OCI-LY3 (cell line): ENCODE results near the gene TRIM4.

ENCODE experiments used
- H2AFZ ChIP-seq: fragments of 200-600, 300-600 bp; shearing (Covaris generic); 2 replicates; pipeline ENCODE4 v1.6.0; 2014; ENCODE audit warnings: antibody characterized with exemption, low read depth, low read length
- H3K27ac ChIP-seq: fragments of 200-600, 300-600 bp; sonication (generic); 2 replicates; pipeline ENCODE4 v1.5.1; 2014; ENCODE audit warnings: mild to moderate bottlenecking, low read length, moderate library complexity, mixed read lengths
- H3K27me3 ChIP-seq: fragments of 200-600, 300-600 bp; sonication (generic); 2 replicates; pipeline ENCODE4 v1.6.1; 2014; ENCODE audit warnings: low read depth, low read length, mixed read lengths
- H3K36me3 ChIP-seq: fragments of 200-600, 300-600 bp; sonication (generic); replicated peaks from 2 replicates; pipeline ENCODE3; 2014; ENCODE audit warnings: low read depth, low read length, mixed read lengths
- H3K4me1 ChIP-seq: fragments of 300-600, 200-600 bp; sonication (generic); 2 replicates; pipeline ENCODE4 v1.6.1; 2014; ENCODE audit warnings: low read length, mixed read lengths
- H3K4me2 ChIP-seq: fragments of 200-600, 300-600 bp; sonication (generic); 2 replicates; pipeline ENCODE4 v1.6.1; 2014; ENCODE audit warnings: low read length, mixed read lengths
- H3K4me3 ChIP-seq: fragments of 300-600, 200-600 bp; sonication (generic); 2 replicates; pipeline ENCODE4 v1.5.1; 2014; ENCODE audit warnings: antibody characterized with exemption, mild to moderate bottlenecking, low read length, moderate library complexity
- H3K79me2 ChIP-seq: fragments of 300-600, 200-600 bp; shearing (Covaris generic); 2 replicates; pipeline ENCODE4 v1.6.1; 2014; ENCODE audit warnings: mild to moderate bottlenecking, low read length, mixed read lengths
- H3K9ac ChIP-seq: fragments of 300-600, 200-600 bp; shearing (Covaris generic); 2 replicates; pipeline ENCODE4 v1.6.0; 2014; ENCODE audit warnings: mild to moderate bottlenecking, low read length, moderate library complexity
- H3K9me3 ChIP-seq: fragments of 200-600, 300-600 bp; shearing (Covaris generic); 2 replicates; pipeline ENCODE4 v1.6.1; 2014; ENCODE audit warnings: low read length, mixed read lengths; ENCODE audit not compliant: insufficient read depth
- H4K20me1 ChIP-seq: fragments of 200-600, 300-600 bp; sonication (generic); 2 replicates; pipeline ENCODE4 v1.6.1; 2016; ENCODE audit warnings: low read length, mixed read lengths; ENCODE audit not compliant: insufficient read depth
- CTCF ChIP-seq: fragments of 200-600, 300-600 bp; sonication (generic); IDR thresholded peaks from 2 replicates; pipeline ENCODE4 v1.5.1; 2014; ENCODE audit warnings: antibody characterized with exemption, low read length, low read depth
- EZH2phosphoT487 ChIP-seq: fragments of 200-600 bp; shearing (Covaris generic); IDR thresholded peaks from 2 replicates; pipeline ENCODE4 v1.6.1; 2018; ENCODE audit warnings: antibody characterized with exemption, mixed run types, low read depth

TRIM4 gene

GRCh38 chr7:99930376-99930775, 11.0 kb upstream of the TRIM4 start:
- TF ChIP-seq CTCF = no peak
- no peak for TF ChIP-seq EZH2phosphoT487
- Histone ChIP-seq H3K4me3 (no peak overlapping the region), H3K4me2 (no peak overlapping the region), H3K4me1 (peaks cover 12% of the 10 kb centered on the region), H3K79me2 (no peaks in the 10 kb centered on the region), H2AFZ (no peak overlapping the region; the same call in 1 of the 2 replicates), H3K9ac (no peak overlapping the region), H4K20me1 (no peaks in the 10 kb centered on the region), H3K27ac (no peak overlapping the region), H3K9me3 (no peaks in the 10 kb centered on the region), H3K36me3 (no peaks in the 10 kb centered on the region), H3K27me3 (peaks cover 36% of the 10 kb centered on the region)

- Histone ChIP-seq H3K36me3 (no peaks in the 10 kb centered on the region), H3K4me3 (peak overlapping the region; percentile 81), H3K27me3 (peaks cover 35% of the 10 kb centered on the region), H3K4me2 (peak overlapping the region; percentile 94), H3K27ac (no peak overlapping the region), H4K20me1 (no peaks in the 10 kb centered on the region), H3K9ac (no peak overlapping the region), H3K9me3 (no peaks in the 10 kb centered on the region), H3K79me2 (no peaks in the 10 kb centered on the region), H3K4me1 (peaks cover 12% of the 10 kb centered on the region), H2AFZ (peak overlapping the region; percentile 95)
- TF ChIP-seq EZH2phosphoT487 (no peak), CTCF (no peak)
These were observed 10.4 kb upstream of the TRIM4 start for GRCh38 chr7:99929730-99930053.

- Histone ChIP-seq H3K27ac (no peak within 1 kb of the TSS), H2AFZ (peak within 1 kb of the TSS; percentile 95), H3K36me3 (no peaks in the 10 kb centered on the region), H3K9ac (peak within 1 kb of the TSS; percentile 33), H4K20me1 (no peaks in the 10 kb centered on the region), H3K79me2 (no peaks in the 10 kb centered on the region), H3K4me1 (peaks cover 12% of the 10 kb centered on the region), H3K27me3 (peaks cover 32% of the 10 kb centered on the region), H3K4me2 (peak within 1 kb of the TSS; percentile 94), H3K9me3 (no peaks in the 10 kb centered on the region), H3K4me3 (peak within 1 kb of the TSS; percentile 81)
- TF ChIP-seq EZH2phosphoT487 = no peak
- peak; percentile 43 for TF ChIP-seq CTCF
These were observed 9.8 kb upstream of the TRIM4 start, which contains the start of gene GJC3 for GRCh38 chr7:99928994-99929729. GJC3 (minus strand) TSS chr7:99929620; CDS start chr7:99929620, 0 bp downstream.

- Histone ChIP-seq H3K4me3 (peak overlapping the region; percentile 81), H3K9ac (no peak overlapping the region), H3K27me3 (peaks cover 32% of the 10 kb centered on the region), H3K4me2 (peak overlapping the region; percentile 94; the same call in 1 of the 2 replicates), H2AFZ (peak overlapping the region; percentile 95), H4K20me1 (no peaks in the 10 kb centered on the region), H3K36me3 (no peaks in the 10 kb centered on the region), H3K9me3 (no peaks in the 10 kb centered on the region), H3K79me2 (no peaks in the 10 kb centered on the region), H3K4me1 (peaks cover 12% of the 10 kb centered on the region), H3K27ac (no peak overlapping the region)
- TF ChIP-seq EZH2phosphoT487 (no peak), CTCF (no peak)
These were observed 8.9 kb upstream of the TRIM4 start for GRCh38 chr7:99928188-99928587.
